Thyroid gland (tissue), 4 donors: ENCODE measurements around the gene SELENOM. TPM values are rescaled to one million over a fixed set of nuclear protein-coding genes. Genes with fewer than 3 reads are reported as not detected.

Experiments used
- DNase-seq, 2 donors: peaks; one replicate each; pipeline ENCODE4 v3.0.0-alpha.2; 2019
- H3K27ac ChIP-seq, 3 donors: fragments of 200-600 bp; sonication (generic); 1 replicate in 2 of 3; 2 replicates in 1 of 3; pipeline ENCODE4 v1.5.1; 2016 to 2019; ENCODE audit warnings: mild to moderate bottlenecking in 1 of 3, moderate library complexity in 1 of 3
- H3K27me3 ChIP-seq: fragments of 200-600 bp; sonication (generic); one replicate; pipeline ENCODE4 v1.5.1; 2019
- H3K36me3 ChIP-seq, 2 donors: fragments of 200-600 bp; sonication (generic); one replicate each; pipeline ENCODE4 v1.5.1; 2016 to 2019
- H3K4me1 ChIP-seq, 2 donors: fragments of 200-600 bp; sonication (generic); one replicate each; pipeline ENCODE4 v1.5.1; 2017 to 2019
- H3K4me3 ChIP-seq, 3 donors: fragments of 200-600 bp; sonication (generic); replicated peaks in 1 of 3; 1 replicate in 2 of 3; 2 replicates in 1 of 3; pipeline ENCODE4 v1.5.1; 2016; ENCODE audit warnings: mild to moderate bottlenecking in 1 of 3
- H3K9me3 ChIP-seq: fragments of 200-600 bp; sonication (generic); one replicate; pipeline ENCODE4 v1.5.1; 2017
- CTCF ChIP-seq, 6 experiments: fragments of 200-600 bp in 3 of 6; fragments of 450-650 bp in 3 of 6; sonication (generic) in 3 of 6; IDR thresholded peaks; one replicate each; pipeline ENCODE4 v1.5.1; 2016 to 2019; ENCODE audit warnings: antibody characterized with exemption in 6 of 6, mild to moderate bottlenecking in 2 of 6, inconsistent platforms in 1 of 6, moderate library complexity in 1 of 6
- POLR2A ChIP-seq, 2 donors: fragments of 450-650 bp; IDR thresholded peaks; one replicate each; pipeline ENCODE4 v1.6.1; 2017; ENCODE audit warnings: antibody characterized with exemption in 2 of 2, mild to moderate bottlenecking in 2 of 2, moderate library complexity in 1 of 2
- WGBS, 2 donors: methylation state at CpG; one replicate each; pipeline ENCODE4 v1.1.5; 2017; 5-methylcytosine and 5-hydroxymethylcytosine counted together
- intact Hi-C: fragments of 100-400 bp; cut with DNase I; formaldehyde crosslinking; loops from one replicate; pipeline ENCODE4 v1.15.1; 2023
- total RNA-seq, 4 donors: library from RNA; depleted of rRNA; stranded (reverse); fragments of >200 nt; gene quantifications; one replicate each; pipeline ENCODE4 v1.2.3, GENCODE V29; 2016

The SELENOM gene
- total RNA-seq, 4 donors from 2014 or later = 208 to 501 (median 314) TPM

GRCh38 chr22:31055635-31056159 lies 51.7 kb downstream of the SELENOM start:
- peak; percentile 89 to 91 for DNase-seq
- Histone ChIP-seq H3K36me3 (no peaks in the 10 kb centered on the region), H3K4me1 (peaks cover 6 to 12% of the 10 kb centered on the region in 2 donors), H3K27me3 (no peaks in the 10 kb centered on the region), H3K9me3 (no peaks in the 10 kb centered on the region), H3K4me3 (no peak overlapping the region), H3K27ac (peak overlapping the region in 2 of 3 donors; percentile 59 to 69)
- 26 to 38% methylated on average over 7 to 11 of the region's 13 CpGs for WGBS, 2 donors
- TF ChIP-seq CTCF (IDR thresholded peaks at IDR 0.05) (no peak), POLR2A (IDR thresholded peaks at IDR 0.05) (no peak)
- intact Hi-C loops = no loop called here

- Histone ChIP-seq H3K27ac (peak overlapping the region; percentile 38 to 69 (median 59)), H3K4me1 (peaks cover 6 to 12% of the 10 kb centered on the region in 2 donors), H3K9me3 (no peaks in the 10 kb centered on the region), H3K4me3 (no peak overlapping the region), H3K27me3 (no peaks in the 10 kb centered on the region), H3K36me3 (no peaks in the 10 kb centered on the region)
- DNase-seq = no peak
- intact Hi-C loops = no loop called here
- TF ChIP-seq CTCF (IDR thresholded peaks at IDR 0.05) (no peak), POLR2A (IDR thresholded peaks at IDR 0.05) (no peak)
- WGBS, 2 donors = 48 to 50% methylated on average over 5 of the region's 5 CpGs
Measured at GRCh38 chr22:31055117-31055634, 52.2 kb downstream of the SELENOM start.

Other genes with a start within 250 kb of the SELENOM start
- gene MORC2, start 138.8 kb downstream of the SELENOM start, total RNA-seq = 10 to 100 TPM; 14.9 to 32.8 (median 24.6) TPM
- 100 to 1,000 TPM in 1 of 4 donors, 10 to 100 TPM in 3; 81.6 to 127 (median 92.9) TPM for gene TUG1, start 138.3 kb downstream of the SELENOM start, total RNA-seq
- 10 to 100 TPM; 46.2 to 60.3 (median 54.2) TPM for gene SMTN, start 26.2 kb downstream of the SELENOM start, total RNA-seq
- 100 to 1,000 TPM; 180 to 665 (median 442) TPM for gene INPP5J, start 15.4 kb upstream of the SELENOM start, total RNA-seq
- gene PLA2G3, start 32.9 kb upstream of the SELENOM start, total RNA-seq = 1 to 10 TPM in 1 of 4 donors, under 1 TPM in 2, not detected in 1; 0.22 to 1.9 (median 0.83) TPM
- gene RNF185, start 52.6 kb upstream of the SELENOM start, total RNA-seq = 10 to 100 TPM; 56.0 to 63.1 (median 58.1) TPM
- 100 to 1,000 TPM in 2 of 4 donors, 10 to 100 TPM in 2; 85.0 to 123 (median 99.4) TPM for gene LIMK2, start 104.7 kb upstream of the SELENOM start, total RNA-seq
- gene PIK3IP1, start 184.9 kb upstream of the SELENOM start, total RNA-seq = 10 to 100 TPM; 39.8 to 88.4 (median 48.1) TPM
- 10 to 100 TPM; 33.6 to 54.7 (median 46.1) TPM for gene PATZ1, start 238.8 kb upstream of the SELENOM start, total RNA-seq